ENCODE data around the gene PTBP1.
"Not testable (repeated sequence)": the region's sequence is repeated elsewhere in the genome, so short reads cannot be mapped to it uniquely, and the experiment has no call there.

PTBP1 gene

DNA sequence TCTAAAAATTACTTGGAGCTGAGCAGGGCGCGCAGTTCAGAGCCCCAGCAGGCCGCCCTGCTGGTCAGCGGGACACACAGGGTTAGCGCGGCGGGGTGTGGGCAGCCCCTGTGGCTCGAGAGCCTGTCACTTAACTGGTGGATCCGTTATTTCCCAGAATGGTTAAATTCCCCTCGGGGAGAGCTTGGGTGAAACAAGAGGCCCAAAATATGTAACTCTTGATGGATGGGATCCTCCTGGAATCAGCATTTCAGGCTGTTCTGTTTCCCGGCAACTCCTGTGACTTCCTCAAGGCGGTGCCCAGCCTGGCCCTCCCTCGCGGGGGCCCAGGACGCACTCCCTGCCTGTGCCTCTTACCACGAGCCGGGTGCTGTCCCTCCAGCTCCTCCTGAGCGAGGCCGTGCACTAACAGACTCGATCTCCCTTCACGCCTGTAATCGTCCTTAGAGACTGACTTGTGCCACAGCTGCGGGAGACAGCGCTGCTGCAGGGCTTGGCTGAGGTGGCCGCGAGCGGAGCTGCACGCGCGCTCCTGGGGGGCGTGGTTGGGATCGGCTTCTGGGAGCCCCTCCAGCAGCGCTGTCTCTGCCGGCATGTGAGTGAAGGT is 9.7 kb downstream of the PTBP1 start:
- DNase-seq: no peak
- in situ Hi-C loops (cut with MboI; ENCODE audit: low pct_unique_long_range_greater_than_20kb, low sequenced_read_pairs): no loop called here

DNA sequence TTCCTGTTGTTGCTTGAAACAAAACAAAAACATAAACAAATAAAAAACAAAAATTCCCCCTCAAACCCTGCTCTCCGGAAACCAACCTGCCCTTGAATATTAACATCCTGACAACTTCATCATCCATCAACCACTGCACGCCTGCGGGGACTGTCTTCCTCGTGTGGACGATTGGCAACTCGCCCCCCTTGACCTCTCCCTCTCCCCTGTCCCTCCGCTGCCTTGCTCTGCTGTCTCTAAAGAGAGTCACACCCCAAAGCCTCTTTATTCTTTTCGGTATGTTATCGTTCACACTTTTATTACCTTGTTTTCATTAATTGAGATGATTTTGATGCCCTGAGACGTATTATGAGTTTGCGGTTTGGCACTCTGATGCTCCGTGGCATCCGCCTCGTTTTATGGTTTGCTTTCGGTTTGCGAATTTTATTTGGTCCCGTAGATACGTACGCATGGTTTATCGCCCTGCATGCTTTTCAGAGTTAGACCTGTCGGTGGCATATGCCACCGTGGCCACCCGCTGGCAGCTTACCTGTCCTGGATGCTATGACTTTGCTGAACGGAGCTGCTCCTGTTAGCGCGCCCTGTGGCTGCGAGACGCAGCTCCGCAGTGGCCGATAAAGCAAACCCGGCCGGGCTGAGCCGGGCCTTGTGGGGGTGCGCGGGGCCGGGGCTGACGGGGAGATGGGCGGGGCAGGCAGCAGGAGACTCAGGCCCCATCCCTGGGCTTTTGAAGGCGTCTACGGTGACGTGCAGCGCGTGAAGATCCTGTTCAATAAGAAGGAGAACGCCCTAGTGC is 10.6 kb downstream of the PTBP1 start:
- DNase-seq: no peak
- in situ Hi-C loops (cut with MboI; ENCODE audit: low pct_unique_long_range_greater_than_20kb, low sequenced_read_pairs): no loop called here

DNA sequence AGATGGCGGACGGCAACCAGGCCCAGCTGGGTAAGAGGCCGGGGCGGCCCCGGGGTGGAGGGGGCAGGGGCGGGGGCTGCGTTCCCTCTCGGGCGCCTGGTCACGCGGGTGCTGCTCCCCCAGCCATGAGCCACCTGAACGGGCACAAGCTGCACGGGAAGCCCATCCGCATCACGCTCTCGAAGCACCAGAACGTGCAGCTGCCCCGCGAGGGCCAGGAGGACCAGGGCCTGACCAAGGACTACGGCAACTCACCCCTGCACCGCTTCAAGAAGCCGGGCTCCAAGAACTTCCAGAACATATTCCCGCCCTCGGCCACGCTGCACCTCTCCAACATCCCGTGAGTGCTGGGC is 11.1 kb downstream of the PTBP1 start:
- in situ Hi-C loops (cut with MboI; ENCODE audit: low pct_unique_long_range_greater_than_20kb, low sequenced_read_pairs): no loop called here
- DNase-seq: no peak

DNA sequence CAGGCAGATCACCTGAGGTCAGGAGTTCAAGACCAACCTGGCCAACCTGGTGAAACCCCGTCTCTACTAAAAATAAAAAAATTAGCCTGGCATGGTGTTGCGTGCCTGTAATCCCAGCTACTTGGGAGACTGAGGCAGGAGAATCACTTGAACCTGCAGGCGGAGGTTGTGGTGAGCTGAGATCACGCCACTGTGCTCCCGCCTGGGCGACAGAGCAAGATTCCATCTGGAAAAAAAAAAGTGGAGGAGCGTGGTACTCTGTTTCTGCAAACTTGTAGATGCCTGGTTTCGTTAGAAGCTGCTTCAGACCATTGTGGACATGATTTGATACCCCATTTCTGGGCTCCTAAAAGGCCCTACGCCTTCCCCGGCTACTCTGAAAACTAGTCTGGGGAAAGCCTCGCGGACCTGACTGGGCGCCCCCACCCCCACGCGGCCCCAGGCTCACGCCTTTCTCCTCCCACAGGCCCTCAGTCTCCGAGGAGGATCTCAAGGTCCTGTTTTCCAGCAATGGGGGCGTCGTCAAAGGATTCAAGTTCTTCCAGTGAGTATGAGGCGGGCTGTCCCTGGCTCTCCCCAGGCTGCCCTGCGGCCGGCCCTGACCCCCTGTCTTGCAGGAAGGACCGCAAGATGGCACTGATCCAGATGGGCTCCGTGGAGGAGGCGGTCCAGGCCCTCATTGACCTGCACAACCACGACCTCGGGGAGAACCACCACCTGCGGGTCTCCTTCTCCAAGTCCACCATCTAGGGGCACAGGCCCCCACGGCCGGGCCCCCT is 13.0 kb downstream of the PTBP1 start:
- in situ Hi-C loops (cut with MboI; ENCODE audit: low pct_unique_long_range_greater_than_20kb, low sequenced_read_pairs): no loop called here
- no peak for DNase-seq

DNA sequence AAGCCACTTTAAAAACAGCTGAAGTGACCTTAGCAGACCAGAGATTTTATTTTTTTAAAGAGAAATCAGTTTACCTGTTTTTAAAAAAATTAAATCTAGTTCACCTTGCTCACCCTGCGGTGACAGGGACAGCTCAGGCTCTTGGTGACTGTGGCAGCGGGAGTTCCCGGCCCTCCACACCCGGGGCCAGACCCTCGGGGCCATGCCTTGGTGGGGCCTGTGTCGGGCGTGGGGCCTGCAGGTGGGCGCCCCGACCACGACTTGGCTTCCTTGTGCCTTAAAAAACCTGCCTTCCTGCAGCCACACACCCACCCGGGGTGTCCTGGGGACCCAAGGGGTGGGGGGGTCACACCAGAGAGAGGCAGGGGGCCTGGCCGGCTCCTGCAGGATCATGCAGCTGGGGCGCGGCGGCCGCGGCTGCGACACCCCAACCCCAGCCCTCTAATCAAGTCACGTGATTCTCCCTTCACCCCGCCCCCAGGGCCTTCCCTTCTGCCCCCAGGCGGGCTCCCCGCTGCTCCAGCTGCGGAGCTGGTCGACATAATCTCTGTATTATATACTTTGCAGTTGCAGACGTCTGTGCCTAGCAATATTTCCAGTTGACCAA is 13.7 kb downstream of the PTBP1 start:
- DNase-seq: no peak
- in situ Hi-C loops (cut with MboI; ENCODE audit: low pct_unique_long_range_greater_than_20kb, low sequenced_read_pairs): no loop called here

DNA sequence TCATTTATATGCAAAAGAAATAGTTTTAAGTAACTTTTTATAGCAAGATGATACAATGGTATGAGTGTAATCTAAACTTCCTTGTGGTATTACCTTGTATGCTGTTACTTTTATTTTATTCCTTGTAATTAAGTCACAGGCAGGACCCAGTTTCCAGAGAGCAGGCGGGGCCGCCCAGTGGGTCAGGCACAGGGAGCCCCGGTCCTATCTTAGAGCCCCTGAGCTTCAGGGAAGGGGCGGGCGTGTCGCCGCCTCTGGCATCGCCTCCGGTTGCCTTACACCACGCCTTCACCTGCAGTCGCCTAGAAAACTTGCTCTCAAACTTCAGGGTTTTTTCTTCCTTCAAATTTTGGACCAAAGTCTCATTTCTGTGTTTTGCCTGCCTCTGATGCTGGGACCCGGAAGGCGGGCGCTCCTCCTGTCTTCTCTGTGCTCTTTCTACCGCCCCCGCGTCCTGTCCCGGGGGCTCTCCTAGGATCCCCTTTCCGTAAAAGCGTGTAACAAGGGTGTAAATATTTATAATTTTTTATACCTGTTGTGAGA is 14.3 kb downstream of the PTBP1 start:
- no peak for DNase-seq
- in situ Hi-C loops (cut with MboI; ENCODE audit: low pct_unique_long_range_greater_than_20kb, low sequenced_read_pairs): no loop called here

DNA sequence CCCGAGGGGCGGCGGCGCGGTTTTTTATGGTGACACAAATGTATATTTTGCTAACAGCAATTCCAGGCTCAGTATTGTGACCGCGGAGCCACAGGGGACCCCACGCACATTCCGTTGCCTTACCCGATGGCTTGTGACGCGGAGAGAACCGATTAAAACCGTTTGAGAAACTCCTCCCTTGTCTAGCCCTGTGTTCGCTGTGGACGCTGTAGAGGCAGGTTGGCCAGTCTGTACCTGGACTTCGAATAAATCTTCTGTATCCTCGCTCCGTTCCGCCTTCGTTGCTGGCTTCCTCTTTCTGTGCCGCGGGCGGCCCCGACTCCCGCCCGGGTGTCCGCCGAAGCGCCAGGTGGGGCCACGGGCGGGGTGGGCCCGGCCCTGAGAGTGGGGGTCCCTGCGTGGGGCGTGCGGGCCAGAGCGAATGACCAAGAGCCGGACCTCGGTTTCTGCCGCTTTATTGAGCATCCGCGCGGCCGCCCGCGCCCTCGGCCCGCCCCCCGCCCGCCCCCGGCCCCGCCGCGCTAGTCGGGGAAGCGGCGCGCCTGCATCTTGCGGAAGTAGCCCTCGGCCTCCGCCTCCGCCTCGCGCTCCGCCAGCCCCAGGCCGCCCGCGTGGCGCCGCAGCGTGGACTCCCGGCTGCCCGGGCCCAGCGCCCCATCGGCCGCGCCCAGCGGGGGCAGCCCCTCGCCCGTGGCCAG is 14.9 kb downstream of the PTBP1 start:
- in situ Hi-C loops (cut with MboI; ENCODE audit: low pct_unique_long_range_greater_than_20kb, low sequenced_read_pairs): no loop called here
- DNase-seq: no peak

DNA sequence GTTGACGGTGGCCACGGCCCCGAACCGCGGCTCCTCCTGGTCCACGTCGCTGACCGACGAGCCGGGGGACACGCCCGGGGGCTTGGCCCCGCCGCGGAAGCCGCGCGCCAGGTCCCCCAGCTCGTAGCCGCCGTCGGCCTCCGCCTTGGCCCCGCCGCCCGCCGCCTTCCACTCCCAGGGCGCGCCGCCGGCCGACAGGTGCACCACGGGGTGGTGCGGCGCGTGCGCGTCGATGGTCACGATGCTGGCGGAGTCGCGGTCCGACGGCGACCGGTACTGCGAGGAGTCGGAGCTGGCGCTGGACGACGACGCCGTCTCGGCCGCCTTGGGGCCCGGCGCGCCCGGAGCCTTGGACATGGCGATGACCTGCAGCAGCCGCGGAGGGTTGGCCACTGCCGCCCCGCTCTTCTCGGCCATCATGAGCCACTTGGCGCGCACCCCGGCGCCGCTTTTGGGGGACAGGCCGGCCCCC is 15.5 kb downstream of the PTBP1 start:
- no peak for DNase-seq
- in situ Hi-C loops (cut with MboI; ENCODE audit: low pct_unique_long_range_greater_than_20kb, low sequenced_read_pairs): no loop called here

DNA sequence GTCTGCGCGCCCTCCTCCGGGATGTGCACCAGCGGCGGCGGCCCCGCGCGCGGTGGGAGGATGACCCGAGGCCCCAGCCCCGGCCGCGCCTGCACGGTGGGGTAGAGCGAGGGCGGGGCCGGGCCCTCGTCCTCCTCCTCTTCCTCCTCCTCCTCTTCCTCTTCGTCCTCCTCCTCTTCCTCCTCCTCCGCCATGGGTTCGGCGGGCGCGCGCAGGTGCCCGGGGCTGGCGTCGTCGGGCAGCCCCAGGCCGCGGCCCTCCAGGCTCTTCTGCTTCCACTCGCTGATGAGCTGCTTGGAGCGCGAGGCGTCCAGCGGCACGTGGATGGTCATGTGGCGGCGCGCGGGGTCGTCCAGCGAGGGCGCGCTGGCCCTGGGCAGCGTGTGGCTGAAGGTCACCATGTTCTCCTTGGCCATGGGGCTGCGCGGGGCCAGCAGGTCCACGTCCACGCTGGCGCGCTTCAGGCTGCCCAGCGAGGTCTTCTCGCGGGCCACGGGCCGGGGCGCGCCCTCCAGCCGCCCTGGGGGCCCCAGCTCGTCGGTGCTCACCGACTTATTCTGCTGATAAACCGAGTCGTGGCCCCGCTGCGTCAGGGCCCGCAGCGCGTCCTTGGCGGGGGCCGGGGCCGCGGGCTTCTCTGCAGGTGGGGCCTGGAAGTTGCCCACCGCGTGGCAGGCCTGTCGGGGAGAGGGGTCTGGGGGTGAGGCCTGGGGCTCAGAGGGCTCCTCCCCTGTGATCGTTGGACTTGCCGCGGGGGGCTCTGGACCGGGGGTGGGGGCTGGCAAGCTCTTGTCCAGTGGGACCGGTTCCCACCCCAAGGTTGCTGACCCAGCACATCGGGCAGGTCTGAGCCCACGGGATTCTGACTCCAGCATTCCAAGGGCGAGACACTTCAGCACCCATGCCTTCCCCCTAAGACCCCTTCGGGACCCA is 16.2 kb downstream of the PTBP1 start:
- no peak for DNase-seq
- in situ Hi-C loops (cut with MboI; ENCODE audit: low pct_unique_long_range_greater_than_20kb, low sequenced_read_pairs): no loop called here

DNA sequence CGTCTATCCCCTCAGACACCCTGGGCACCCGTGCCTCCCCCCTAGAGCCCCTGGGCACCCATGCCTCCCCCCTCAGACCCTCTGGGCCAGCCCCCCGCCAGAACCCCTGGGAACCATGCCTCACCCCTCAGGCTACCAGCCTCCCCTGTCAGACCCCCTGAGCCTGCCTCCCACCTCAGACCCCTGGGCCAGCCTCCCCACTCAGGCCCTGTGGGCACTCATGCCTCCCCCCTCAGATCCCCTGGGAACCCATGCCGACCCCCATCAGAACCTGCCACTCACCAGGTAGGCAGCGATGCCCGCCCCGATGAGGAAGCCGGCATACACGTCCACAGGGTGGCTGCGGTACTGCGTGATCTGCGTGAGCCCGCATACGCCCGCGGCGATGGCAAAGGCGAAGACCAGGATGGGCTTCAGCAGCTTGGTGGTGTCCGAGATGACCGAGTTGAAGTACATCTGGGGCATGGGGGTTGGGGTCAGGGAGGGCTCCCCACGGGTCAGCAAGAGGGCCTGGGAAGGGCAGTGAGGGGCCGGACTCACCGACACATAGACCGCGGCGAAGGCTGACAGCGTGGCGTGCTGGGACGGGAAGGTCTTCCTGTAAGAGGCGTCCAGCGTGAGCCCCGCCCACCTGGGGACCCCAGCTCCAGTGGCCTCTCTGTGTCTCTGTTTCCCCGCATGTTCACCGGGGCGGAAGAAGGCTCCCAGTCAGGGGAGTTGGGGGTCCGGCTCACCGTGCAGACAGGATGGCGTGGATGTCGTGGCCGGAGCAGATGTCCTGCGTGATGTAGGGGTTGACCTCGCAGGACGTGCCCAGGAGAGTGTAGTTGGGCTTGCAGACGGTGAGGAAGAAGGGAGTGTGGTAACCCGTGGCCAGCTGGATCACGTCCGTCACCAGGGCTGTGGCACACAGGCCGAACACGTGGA is 17.2 kb downstream of the PTBP1 start:
- in situ Hi-C loops (cut with MboI; ENCODE audit: low pct_unique_long_range_greater_than_20kb, low sequenced_read_pairs): no loop called here
- no peak for DNase-seq

DNA sequence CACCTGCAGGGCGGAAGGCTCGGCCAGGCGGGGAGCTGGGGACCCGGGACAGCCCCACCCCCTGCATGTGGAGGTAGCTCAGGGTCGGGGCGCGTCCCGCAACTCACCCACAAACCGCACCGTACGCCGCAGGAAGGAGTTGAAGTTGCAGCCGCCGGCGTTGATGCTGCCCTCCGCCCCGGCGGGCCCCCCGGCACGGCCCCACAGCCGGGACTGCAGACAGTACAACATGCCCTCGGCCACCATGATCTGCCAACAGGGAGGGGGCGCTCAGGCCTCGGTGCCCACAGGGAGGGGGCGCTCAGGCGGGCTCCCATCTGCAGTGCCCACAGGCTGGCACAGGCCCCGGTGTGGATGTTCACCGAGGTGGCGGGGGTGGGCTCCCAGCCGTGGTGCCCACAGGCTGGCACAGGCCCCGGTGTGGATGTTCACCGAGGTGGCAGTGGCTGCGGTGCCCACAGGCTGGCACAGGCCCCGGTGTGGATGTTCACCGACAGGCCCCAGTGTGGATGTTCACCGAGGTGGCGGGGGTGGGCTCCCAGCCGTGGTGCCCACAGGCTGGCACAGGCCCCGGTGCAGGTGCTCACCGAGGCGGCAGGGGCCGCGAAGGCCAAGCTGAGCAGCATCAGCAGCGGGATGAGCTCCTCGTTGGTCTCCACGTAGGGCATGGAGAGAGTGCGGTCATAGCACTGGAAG is 18.0 kb downstream of the PTBP1 start:
- in situ Hi-C loops (cut with MboI; ENCODE audit: low pct_unique_long_range_greater_than_20kb, low sequenced_read_pairs): no loop called here
- DNase-seq: no peak

DNA sequence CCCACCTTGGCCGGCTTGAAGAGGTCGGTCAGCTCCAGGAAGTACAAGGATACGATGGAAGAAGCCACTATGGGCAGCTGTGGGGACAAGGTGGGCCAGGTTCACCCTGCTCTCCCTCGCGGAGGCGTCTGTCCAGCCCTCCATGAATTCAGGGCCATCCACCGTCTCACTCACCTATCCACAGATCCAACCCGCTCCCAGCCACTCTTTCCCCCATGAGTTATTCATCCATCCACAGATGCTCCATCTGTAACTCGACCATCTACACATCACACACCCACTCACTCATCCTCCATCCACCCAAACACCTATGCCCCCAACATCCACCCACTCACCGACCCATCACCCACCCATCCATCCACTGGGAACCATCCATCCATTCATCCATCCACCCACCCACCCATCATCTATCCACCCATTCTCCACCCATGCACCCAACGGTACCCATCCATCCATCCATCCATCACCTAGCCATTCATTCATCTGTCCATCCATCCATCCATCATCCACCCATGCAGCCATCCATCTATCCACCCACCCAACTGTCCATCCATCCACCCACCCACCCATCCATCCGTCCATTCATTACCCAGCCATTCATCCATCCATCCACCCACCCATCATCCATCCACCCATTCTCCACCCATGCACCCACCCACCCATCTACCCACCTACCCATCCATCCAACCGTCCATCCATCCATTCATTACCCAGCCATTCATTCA is 18.7 kb downstream of the PTBP1 start:
- no peak for DNase-seq
- in situ Hi-C loops (cut with MboI; ENCODE audit: low pct_unique_long_range_greater_than_20kb, low sequenced_read_pairs): no loop called here

DNA sequence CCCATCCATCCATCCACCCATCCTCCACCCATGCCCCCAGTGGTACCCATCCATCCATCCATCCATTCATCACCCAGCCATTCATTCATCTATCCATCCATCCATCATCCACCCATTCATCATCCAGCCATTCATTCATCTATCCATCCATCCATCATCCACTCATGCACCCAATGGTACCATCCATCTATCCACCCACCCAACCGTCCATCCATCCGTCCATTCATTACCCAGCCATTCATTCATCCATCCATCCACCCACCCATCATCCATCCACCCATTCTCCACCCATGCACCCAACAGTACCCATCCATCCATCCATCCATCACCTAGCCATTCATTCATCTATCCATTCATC is 19.2 kb downstream of the PTBP1 start:
- in situ Hi-C loops (cut with MboI; ENCODE audit: low pct_unique_long_range_greater_than_20kb, low sequenced_read_pairs): no loop called here
- no peak for DNase-seq

DNA sequence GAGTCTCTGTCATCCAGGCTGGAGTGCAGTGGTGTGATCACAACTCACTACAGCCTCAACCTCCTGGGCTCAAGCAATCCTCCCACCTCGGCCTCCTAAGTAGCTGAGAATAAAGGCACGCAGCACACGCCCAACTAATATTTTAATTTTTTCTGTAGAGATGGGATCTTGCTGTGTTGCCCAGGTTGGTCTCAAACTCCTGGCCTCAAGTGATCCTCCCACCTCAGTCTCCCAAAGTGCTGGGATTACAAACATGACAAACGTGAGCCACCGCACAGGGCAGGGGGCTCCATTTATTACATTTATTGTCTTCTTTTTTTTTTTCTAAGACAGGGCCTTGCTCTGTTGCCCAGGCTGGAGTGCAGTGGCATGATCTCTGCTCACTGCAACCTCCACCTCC is 23.0 kb downstream of the PTBP1 start:
- DNase-seq; in situ Hi-C loops (cut with MboI; ENCODE audit: low pct_unique_long_range_greater_than_20kb, low sequenced_read_pairs): not testable (repeated sequence)

DNA sequence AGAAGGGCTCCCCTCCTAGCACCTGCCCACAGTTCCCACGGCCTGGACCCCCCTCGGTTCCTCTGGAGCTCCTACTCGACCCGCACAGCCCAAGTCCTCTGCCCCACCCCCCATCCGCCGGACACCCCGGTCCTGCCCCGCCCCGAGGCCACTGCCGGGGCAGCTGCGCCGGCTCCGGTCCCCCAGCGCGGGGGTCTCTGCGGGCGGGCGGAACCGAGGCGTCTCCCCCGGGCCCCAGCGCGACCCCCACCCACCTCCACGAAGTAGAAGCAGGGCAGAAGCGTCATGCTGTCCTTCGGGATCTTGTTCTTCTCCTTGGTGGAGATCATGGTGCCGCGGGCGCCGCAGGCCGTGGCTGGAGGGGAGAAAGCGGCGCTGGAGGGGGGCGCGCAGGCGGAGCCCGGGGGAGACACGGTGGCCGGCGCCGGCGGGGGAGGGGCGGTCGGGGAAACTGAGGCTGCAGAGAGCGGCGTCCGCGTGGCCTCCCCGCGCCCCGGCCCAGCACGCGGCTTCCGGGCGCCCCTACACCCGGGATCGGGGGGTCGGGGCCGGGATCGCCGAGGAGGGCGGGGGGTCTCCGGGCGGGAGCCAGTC is 24.1 kb downstream of the PTBP1 start:
- no peak for DNase-seq
- in situ Hi-C loops (cut with MboI; ENCODE audit: low pct_unique_long_range_greater_than_20kb, low sequenced_read_pairs): no loop called here
